COLO668 (cell line): ENCODE measurements around the gene SLC35C1.

Source experiments
- DNase-seq: peaks from one replicate; lab custom pipeline; 2025; ENCODE audit not compliant: unreplicated experiment; lab: John Stamatoyannopoulos, UW

SLC35C1 gene

DNA sequence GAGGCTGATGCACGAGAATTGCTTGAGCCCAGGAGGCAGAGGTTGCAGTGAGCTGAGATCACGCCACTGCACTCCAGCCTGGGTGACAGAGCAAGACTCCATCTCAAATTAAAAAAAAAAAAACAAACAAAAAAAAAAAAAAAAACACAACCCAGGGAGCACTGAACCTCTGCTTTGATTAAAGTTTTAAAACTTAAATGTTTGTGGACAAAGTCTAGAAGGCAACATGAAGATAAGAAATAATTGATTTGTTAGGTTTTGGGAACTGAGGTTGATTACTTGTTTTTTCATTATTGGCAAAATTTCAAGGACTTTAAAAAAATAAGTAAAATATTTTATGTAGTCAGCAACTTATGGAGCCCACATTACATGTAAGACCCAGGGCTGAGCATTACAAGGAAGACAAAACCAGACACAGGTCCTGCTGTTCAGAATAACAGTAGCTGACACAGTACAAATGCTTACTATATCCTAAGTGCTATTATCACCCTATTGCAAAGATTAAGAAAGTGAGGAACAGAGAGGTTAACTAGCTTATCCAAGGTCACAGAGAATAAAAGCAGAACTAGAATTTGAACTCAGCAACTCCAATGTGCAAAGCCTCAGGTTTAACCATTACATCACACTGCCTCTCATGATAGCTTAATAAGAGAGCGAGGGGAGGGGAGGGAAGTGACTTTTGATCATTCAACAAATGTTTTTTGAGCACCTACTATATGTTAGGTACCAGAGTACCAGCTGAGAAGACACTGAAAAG is 40.1 kb downstream of the SLC35C1 start:
- DNase-seq = no peak

DNA sequence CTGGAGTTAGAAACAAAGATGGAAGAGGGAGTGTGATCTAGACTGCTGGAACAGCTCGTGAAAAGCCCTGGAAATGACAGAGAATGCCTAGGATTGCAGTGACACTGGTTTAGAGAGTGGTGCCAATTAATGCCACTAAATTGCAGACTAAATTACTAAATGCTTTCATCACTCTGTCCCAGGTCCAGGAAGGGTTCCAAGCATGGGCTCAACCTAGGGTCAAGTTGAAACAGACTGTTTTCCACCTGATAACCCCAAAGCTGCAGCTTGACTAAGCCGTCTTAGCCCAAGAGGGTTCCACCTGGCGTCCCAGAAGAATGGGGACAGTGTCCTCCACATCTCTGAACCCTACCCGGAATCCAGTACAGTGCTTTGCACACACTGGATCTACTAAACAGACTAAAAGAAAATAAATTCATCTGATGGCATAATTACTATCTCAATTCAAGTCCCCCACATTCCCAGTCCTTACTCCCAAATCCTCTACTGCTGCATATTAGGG is 41.3 kb downstream of the SLC35C1 start:
- DNase-seq = no peak

DNA sequence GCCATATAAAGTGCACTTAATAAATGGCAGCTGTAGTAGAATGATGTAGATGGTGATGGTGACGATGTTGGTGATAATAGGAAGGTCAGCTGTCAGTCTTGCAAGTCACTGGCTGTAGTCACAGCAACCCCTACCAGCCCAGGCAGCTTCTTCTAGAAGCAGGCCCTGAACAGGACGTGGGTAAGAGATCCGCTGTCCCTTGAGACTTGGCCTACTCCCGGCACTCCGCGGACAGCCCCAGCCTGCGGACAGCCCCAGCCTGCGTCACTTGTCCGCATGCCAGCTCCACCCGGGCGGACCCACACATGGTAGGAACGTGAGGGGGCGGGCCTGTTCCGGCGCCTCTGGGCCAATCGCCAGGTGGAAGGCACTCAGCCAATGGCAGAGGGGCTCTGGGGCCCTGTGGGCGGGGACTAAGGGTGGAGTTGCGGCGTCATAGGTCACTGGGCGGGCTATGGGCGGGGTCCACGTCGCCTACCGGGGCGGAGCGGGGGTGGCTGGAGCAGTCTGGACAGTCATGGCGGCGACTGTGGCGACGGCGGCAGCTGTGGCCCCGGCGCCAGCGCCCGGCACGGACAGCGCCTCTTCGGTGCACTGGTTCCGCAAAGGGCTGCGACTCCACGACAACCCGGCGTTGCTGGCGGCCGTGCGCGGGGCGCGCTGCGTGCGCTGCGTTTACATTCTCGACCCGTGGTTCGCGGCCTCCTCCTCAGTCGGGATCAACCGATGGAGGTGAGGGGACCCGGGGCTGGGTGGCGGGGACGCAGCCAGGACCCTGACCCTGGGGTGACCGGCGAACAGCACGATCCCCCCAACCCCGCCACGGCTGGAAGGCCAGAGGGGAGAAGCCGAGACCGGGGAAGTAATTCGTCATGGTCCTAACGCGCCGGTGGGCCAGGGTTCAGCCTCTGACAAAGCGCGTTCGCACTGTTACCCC is 42.3 kb downstream of the SLC35C1 start, which contains the start of gene CRY2:
Gene CRY2, plus strand, starts transcription at position 502 of the 937 bp plus-strand sequence. Its CDS starts 16 bp downstream, at position 518.
- peak; percentile 99 for DNase-seq

DNA sequence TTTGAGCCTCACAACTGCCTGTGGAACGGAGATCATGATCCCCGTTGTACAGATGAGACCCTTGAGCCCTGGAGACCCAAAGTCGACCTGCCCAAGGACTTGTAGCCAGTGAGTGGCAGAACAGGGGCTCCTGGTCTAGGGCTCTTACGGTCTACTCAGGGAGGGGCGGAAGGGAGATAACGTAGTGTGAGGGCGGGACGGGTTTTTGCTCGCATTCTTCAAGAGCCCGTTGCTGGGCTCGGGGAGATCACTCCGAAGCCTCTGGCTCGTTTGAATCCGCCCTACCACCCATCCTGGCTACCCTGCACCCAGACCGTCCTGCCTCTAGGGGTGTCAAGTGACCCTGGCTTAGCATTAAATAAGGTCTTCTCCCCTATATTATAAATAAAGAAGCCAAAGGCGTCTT is 43.0 kb downstream of the SLC35C1 start:
- DNase-seq = peak; percentile 52

DNA sequence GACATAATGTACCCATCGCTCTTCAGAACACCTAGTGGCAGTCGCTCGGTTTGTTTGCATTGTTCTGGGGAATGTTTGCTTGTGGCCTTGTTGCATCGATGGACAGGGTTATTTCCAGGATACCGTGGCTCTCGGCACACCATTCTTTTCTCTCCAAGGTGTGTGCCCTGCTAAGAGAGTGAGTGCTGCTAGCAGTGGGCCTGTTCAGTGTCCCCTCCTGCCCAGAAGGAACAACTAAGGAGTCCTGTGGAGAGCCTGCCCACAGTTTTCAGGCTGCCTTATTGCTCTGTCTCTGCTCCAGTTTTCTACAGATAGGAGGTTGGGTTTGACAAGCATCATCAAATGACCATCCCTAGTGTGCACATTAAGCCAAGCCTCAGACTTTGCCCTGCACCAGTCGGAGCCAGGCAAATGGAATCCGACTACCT is 43.7 kb downstream of the SLC35C1 start:
- DNase-seq = peak; percentile 48

DNA sequence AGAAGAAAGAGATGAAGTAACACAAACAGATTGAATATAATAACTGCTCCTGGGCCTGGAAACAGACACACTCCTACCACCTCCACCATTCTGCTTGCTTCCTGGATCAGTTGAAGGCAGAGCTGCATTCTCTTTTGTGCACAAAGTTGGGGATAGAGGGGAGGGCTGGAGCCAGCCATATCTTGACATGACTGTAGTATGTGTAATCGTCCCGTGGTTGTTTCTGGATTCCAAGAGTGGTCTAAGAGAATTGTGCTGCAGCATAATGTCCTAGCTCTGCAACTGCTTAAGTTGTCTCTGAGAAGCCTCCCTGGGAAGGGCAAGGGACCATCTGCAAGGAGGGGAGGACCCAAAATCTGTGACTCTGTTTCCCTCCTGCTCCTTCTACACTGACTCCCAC is 45.5 kb downstream of the SLC35C1 start:
- no peak for DNase-seq

DNA sequence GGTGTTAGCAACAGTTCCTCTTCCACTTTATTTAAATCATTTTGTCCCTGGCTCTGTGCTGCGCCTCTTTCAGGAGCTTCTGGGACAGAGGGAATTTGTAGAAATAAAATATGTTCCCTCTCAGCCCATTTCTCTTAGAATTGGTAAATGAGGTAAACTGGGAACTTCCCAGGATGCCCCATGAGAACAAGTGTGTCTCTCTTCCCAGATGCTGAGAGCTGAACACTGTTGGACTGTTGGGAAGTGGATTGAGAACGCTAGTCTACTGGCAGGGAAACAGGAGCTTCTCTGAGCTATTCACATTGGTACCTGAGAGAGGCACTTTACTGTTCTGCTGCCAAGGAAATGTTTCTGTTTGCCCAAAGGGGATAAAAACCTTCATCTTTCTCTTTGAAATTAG is 46.3 kb downstream of the SLC35C1 start:
- no peak for DNase-seq

DNA sequence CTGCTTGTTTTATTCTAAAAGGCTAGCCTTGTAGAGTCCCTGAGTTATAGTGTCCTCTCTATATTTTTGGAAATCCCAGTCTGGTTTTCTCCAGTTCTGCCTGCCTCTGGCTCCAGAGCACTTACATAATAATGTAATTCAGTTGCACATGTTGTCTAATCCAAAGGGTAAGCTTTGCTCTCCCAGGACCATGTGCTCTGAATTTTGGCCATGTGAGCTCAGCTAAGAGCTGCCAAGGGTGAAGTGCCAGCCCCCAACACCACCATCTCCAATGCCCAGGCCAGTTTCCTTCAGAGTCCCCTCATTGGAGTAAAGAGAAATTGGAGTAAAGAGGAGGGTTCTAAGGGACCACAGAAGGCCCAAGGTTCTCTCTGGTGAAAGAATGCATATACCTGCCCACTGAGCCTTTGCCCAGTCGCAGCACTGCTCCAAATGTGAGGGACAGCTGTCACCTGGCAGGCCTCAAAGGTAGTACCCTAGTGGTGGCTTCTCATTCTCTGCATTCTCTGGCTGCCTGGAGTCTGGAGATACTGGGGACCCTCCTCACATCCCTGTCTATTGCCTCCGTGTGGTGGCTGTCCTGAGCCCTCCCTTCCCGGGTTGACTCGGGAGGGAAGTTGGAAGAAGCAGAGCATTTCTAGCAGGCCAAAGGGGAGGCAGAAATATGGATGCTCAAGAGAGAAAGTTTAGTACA is 47.2 kb downstream of the SLC35C1 start:
- no peak for DNase-seq

DNA sequence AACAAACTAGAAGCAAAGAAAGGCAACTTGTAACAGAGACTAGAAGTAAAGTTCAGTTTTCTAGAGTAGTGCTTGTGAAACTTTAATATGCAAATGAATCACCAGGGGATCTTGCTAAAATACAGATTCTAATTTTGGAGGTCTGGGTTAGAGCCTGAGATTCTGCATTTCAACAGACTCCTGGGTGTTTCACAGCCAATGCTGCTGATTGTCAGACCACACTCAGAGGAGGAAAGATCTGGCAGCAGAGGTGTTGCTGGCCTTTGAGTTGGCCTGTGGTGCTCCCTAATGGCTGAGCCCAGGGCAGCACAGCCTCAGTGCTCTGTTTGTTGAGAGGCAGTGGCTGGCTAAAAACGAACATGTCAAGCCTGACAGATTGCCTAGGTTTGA is 47.8 kb downstream of the SLC35C1 start:
- no peak for DNase-seq

DNA sequence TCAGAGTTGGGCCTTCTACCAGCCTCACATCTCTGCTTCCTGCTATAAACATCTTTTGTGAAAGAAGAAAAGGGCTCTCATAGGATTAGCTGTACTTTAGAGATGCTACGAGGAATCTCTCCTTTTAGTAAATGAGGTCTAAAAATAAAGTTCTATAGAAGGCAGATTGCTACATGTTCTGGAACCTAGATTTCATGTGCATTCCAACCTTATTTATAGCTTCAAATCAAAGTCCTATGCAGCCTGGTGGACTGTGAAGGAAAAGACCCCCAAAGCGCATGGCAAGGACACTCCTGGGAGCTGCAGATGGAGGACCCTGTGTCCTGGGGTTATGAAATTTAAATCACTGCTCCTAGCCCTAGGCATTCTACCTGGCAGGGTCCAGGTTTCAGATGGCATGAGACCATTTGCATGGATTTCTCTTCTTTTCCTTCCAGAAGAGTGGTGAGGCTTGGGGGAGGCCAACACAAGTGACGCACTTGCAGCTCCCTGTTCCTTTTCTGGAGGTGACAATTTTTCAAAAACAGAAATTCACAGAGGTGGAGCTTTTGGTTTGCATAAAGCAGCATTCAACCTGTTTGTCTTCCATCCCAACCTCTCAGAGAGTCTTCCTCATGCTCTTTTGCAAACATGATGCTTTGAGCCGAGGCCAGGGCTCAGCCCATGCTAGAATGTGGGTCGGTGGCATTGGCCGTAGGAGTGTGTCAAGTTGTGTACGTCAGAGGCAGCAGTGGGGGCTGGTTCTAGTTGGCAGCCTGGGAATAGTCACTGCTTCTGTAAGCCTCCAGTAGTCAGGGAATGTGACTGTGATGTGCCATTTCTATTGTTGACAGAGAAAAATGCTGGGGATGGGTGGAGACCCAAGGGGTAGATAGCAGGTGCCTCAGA is 48.6 kb downstream of the SLC35C1 start:
- DNase-seq = no peak

DNA sequence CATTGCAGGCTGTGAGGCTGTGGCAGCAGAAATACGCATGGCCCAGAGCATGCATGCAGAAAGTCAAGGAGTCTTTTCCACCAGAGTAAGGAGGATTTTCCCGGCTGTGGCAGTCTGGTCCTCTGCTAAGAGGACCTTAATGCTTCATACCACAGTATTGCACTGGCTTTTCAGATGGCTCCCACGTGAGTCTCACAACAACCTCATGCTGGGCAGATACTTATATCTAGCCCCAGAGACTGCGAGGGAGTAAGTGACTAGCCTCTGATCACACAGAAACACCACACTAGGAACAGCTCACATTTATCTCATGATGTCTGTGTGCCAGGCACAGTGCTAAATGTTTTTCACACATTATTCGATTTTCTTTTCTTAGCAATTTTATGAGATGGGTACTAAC is 50.4 kb downstream of the SLC35C1 start:
- DNase-seq = no peak

DNA sequence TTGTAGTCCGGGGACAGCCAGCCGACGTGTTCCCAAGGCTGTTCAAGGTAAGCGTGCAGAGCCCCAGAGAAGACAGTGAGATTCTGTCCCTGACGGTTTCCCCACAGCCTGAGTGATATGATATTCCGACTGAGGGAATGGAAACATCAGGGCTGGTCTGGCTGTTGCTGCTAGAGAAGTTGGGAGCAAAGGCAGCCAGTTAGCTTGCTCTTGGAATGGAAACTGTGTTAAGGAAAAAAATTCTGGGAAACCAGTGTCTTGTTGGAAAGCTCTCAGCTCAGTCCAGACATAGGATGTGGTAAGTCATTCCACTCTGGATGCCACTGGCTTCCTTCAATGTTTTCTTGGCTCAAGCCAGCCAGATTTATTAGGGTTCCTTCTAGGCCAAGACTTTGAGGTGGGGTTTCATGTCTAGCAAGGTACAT is 51.1 kb downstream of the SLC35C1 start:
- no peak for DNase-seq

DNA sequence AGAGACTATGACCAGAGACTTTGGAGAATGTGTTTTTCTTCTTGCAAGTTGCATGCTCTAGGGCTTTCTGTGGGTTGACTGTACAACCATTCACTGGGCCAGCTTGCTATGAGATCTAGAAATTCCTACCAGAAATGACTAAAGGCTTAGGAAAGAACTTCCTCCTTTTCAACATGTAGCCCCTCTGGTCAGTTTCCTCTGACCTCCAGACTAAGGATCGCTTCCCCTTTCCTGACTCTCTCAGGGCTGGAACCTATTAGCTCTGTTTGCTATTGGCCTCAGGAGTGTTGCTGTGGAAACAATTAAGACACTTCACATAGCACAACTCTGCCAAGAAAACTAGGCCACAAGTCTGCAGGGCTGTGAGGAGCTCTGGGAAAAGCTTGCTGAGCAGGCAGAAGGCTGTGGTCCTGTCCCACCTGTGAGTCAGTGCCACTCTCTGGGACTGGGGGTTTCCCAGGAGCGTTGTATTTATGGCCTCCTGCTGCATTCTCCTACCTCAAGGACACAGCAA is 53.1 kb downstream of the SLC35C1 start:
- DNase-seq = no peak

DNA sequence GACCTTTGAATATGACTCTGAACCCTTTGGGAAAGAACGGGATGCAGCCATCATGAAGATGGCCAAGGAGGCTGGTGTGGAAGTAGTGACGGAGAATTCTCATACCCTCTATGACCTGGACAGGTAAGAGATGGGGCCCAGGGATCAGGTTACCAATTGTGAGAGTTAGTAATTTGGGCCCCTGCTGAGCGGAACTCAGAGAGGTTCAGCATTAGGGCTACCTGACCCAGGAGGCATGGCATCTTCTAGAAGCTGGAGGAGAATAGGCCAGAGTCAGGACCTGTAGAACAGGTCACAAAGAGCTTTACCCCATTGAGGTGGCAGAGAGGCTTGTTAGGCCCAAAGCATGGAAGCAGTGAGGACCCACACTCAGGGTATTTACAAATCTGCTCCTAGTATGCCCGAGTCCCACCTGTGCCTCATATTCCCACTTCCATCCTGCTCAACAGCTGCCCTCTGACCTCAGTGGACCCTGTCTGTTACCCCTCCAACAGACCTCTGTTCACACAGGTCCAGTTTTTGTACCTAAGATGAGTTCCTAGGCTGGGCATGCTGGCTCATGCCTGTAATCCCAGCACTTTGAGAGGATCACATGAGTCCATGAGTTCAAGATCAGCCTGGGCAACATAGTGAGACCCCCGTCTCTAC is 53.9 kb downstream of the SLC35C1 start:
- DNase-seq = no peak

DNA sequence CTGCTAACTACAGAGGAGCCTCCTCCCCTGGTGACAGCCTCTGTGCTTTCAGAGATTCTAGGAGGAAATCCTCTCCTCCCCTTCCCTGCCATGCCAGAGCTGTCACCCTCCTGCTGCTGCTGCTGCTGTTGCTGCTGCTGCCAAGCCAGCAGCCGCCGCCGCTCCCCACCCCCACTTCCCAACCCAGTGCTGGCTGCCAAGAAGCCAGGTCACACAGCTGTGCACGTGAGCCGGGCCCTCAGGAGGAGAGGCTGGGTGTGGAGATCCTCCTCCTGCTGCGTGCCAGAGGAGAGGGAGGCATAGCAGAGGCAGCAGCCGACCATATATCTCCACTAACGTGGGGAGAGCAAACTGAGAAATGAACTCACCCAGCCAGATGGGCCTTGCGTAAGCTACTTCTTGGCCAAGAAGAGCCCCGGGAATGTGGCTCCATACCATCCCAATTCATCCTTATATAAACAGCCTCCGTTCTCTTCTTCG is 54.8 kb downstream of the SLC35C1 start:
- DNase-seq = no peak

DNA sequence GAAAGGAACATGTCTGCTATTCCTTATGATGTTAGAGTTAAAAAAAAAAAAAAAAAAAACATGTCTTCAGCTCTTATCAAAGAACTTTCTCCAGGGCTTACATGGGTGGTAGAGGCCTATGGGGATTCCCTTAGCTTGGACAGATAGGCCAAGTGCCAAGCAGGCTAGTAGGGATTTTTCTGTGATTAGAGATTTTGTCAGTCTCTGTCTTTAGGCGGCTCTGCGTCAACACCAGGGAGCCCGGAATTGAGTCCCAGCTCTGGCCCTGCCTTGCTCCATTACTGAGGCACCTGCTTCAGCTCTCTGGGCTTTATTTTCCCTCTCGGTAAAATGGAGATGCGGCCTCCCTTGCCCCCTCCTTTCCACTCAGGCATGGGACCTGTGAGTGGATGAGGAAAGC is 55.4 kb downstream of the SLC35C1 start:
- no peak for DNase-seq

DNA sequence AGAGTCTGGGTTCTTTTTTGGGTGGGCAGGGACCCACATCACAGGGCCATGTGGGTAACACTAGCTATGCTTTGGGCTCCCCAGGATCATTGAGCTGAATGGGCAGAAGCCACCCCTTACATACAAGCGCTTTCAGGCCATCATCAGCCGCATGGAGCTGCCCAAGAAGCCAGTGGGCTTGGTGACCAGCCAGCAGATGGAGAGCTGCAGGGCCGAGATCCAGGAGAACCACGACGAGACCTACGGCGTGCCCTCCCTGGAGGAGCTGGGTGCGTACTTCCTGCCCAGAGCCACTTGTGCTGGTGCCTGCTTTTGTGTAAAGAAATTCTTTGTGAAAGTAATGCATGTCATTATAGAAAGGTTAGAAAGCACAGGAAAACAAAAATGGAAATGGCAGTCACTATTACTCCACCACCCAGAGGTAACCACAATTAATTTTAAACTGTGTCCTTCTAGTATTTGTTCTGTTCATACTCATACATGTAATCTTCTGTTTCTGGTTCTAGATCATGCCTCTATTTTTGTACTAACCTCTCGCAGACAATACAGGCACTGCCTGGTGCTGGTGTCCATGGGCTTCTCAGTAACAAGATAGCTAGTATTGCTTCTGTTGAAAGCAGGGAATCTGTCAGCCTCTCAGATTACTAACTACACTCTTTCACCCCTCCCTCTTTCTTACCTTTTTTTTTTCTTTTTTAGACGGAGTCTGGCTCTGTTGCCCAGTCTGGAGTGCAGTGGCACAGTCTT is 56.0 kb downstream of the SLC35C1 start:
- no peak for DNase-seq
